K562 (cell line): ENCODE results near the gene BMP3. TPM values are rescaled to one million over a fixed set of nuclear protein-coding genes. Genes with fewer than 3 reads are reported as not detected.

Source experiments
- ATAC-seq: fragments of 200-7000 bp; cut with Tn5 transposase; 3 replicates; pipeline ENCODE4 v1.9.1; 2020; ENCODE audit warnings: moderate library complexity
- Bru-seq: library from RNA; stranded (reverse); fragments of 400-500 nt; gene quantifications from one replicate; lab custom pipeline; 2021; lab: Mats Ljungman, UMichigan
- BruChase-seq, 2 experiments: library from RNA; stranded (reverse); fragments of 400-500 nt; gene quantifications; one replicate each; lab custom pipeline; 2021; lab: Mats Ljungman, UMichigan
- BruUV-seq: library from RNA; stranded (reverse); fragments of 400-500 nt; replicated peaks from 2 replicates; lab custom pipeline; 2021; lab: Mats Ljungman, UMichigan
- CTCF ChIA-PET: fragments of 300-600 bp; formaldehyde crosslinking; extraction: SDS; loops from one replicate; lab custom pipeline; 2021; ENCODE audit warnings: low intra/inter-chr PET ratio; lab: Yijun Ruan, JAX
- POLR2A ChIA-PET: fragments of 300-600, 350-650 bp; sonication (Branson Sonifier 250); formaldehyde crosslinking; extraction: SDS; loops from one replicate; lab custom pipeline; 2021; ENCODE audit warnings: antibody characterized with exemption, inconsistent platforms; lab: Yijun Ruan, JAX
- DNase-seq, 4 experiments: peaks; one replicate each; pipeline versions ENCODE4 v3.0.0 to v3.0.0-alpha.2; 2011 to 2018; ENCODE audit warnings: low spot score in 3 of 4, mixed read lengths in 3 of 4; ENCODE audit errors: extremely low read depth in 1 of 4
- FAIRE-seq: peaks from 2 replicates; lab custom pipeline; 2011; peaks lifted over from hg19 to GRCh38; lab: Jason Lieb, UNC
- H2AFZ ChIP-seq: 2 replicates; pipeline ENCODE4 v1.6.0; 2011; ENCODE audit warnings: low read depth, low read length, control low read depth, inconsistent platforms
- H3K27ac ChIP-seq: fragments of 200-600 bp; 3 replicates; pipeline ENCODE4 v1.8.0; 2011; ENCODE audit warnings: low read depth, mild to moderate bottlenecking, control low read depth, inconsistent platforms, low read length, moderate library complexity, mixed read lengths; ENCODE audit errors: extremely low read depth
- H3K27me3 ChIP-seq, 2 experiments: fragments of 300-600 bp in 1 of 2; 2 replicates in 1 of 2; 3 replicates in 1 of 2; pipeline versions ENCODE4 v1.6.0 to v1.8.0; 2011; ENCODE audit warnings: inconsistent platforms in 2 of 2, low read length in 2 of 2, mild to moderate bottlenecking in 1 of 2, mixed read lengths in 1 of 2, moderate library complexity in 1 of 2; ENCODE audit not compliant: control insufficient read depth in 2 of 2, insufficient read depth in 2 of 2
- H3K36me3 ChIP-seq: fragments of 300-600 bp; 3 replicates; pipeline ENCODE4 v1.8.0; 2011; ENCODE audit warnings: mild to moderate bottlenecking, low read length, inconsistent platforms; ENCODE audit not compliant: control insufficient read depth, insufficient read depth
- H3K4me1 ChIP-seq, 2 experiments: fragments of 200-600 bp in 1 of 2; replicated peaks in 1 of 2; 2 replicates in 1 of 2; 3 replicates in 1 of 2; pipeline versions ENCODE4 v1.5.1 to v1.8.0; 2011; ENCODE audit warnings: inconsistent platforms in 2 of 2, low read length in 2 of 2, mild to moderate bottlenecking in 1 of 2, mixed read lengths in 1 of 2, moderate library complexity in 1 of 2; ENCODE audit not compliant: control insufficient read depth in 2 of 2, insufficient read depth in 2 of 2
- H3K4me2 ChIP-seq: 2 replicates; pipeline ENCODE4 v1.6.1; 2011; ENCODE audit warnings: low read length, control low read depth, inconsistent platforms, mixed read lengths; ENCODE audit not compliant: insufficient read depth
- H3K4me3 ChIP-seq: fragments of 200-600 bp; sonication (generic), shearing (Covaris generic); 2 replicates; pipeline ENCODE4 v1.5.1; 2016; ENCODE audit warnings: control low read depth, inconsistent platforms
- H3K79me2 ChIP-seq: fragments of 200-600 bp; 3 replicates; pipeline ENCODE4 v1.8.0; 2011; ENCODE audit warnings: low read length, inconsistent platforms; ENCODE audit not compliant: control insufficient read depth, insufficient read depth
- H3K9ac ChIP-seq, 2 experiments: 2 replicates each; pipeline versions ENCODE4 v1.6.0 to v1.6.1; 2011; ENCODE audit warnings: low read depth in 2 of 2, low read length in 2 of 2, control low read depth in 1 of 2, inconsistent platforms in 1 of 2, mild to moderate bottlenecking in 1 of 2, mixed read lengths in 1 of 2; ENCODE audit not compliant: insufficient read depth in 1 of 2
- H3K9me1 ChIP-seq: one replicate; pipeline ENCODE4 v1.6.0; 2011; ENCODE audit warnings: inconsistent platforms, mild to moderate bottlenecking, low read length, moderate library complexity; ENCODE audit not compliant: control insufficient read depth, insufficient read depth
- H3K9me3 ChIP-seq: replicated peaks from 2 replicates; pipeline ENCODE4 v1.5.1; 2011; ENCODE audit warnings: low read depth, low read length, inconsistent platforms; ENCODE audit not compliant: control insufficient read depth, insufficient read depth
- H4K20me1 ChIP-seq: replicated peaks from 2 replicates; pipeline ENCODE4 v1.6.1; 2011; ENCODE audit warnings: low read length, inconsistent platforms, mixed read lengths; ENCODE audit not compliant: control insufficient read depth, insufficient read depth
- ESRRA ChIP-seq: fragments of 450-650 bp; IDR thresholded peaks from 2 replicates; pipeline ENCODE4 v1.6.1; 2014; ENCODE audit warnings: low read depth, mild to moderate bottlenecking, moderate library complexity, borderline replicate concordance
- MEF2D ChIP-seq: conservative IDR thresholded peaks from 2 replicates; pipeline ENCODE4 v1.6.1; 2016; ENCODE audit warnings: low read depth, missing genetic modification characterization, missing compliant biosample characterization
- NFXL1 ChIP-seq: fragments of 450-650 bp; formaldehyde crosslinking; IDR thresholded peaks from 2 replicates; pipeline ENCODE4 v1.4.0; 2021; ENCODE audit warnings: mild to moderate bottlenecking
- TBL1XR1 ChIP-seq, 2 experiments: IDR thresholded peaks; 2 replicates each; pipeline ENCODE4 v1.6.1; 2012; ENCODE audit warnings: improper control_type of control experiment in 2 of 2, low read length in 2 of 2, mild to moderate bottlenecking in 1 of 2
- ZNF561 ChIP-seq: fragments of 450-650 bp; formaldehyde crosslinking; conservative IDR thresholded peaks from 2 replicates; pipeline ENCODE4 v1.4.0; 2020; ENCODE audit warnings: mild to moderate bottlenecking, moderate library complexity
- WGBS: fragments of 100-300 bp; shearing (Covaris generic); methylation state at CpG from one replicate; pipeline ENCODE4 v1.1.6; 2016; ENCODE audit warnings: low coverage, mixed read lengths; ENCODE audit not compliant: insufficient coverage; ENCODE audit errors: missing lambda C conversion rate; 5-methylcytosine and 5-hydroxymethylcytosine counted together
- in situ Hi-C: fragments of 300-500 bp; cut with MboI; formaldehyde crosslinking; loops from 4 replicates; pipeline ENCODE4 v1.15.0; 2018; ENCODE audit warnings: inconsistent platforms, mixed read lengths
- intact Hi-C: fragments of 100-400 bp; cut with micrococcal nuclease; formaldehyde crosslinking; loops from 2 replicates; pipeline ENCODE4 v1.14.2; 2022
- long read RNA-seq, 3 experiments: library from polyadenylated mRNA in 2 of 3; library from RNA in 1 of 3; unstranded in 2 of 3; stranded (forward) in 1 of 3; transcript quantifications; one replicate each; pipeline ENCODE4 v2.0.0, GENCODE V29; 2019 to 2022
- polyA minus RNA-seq, 3 experiments: library from RNA; depleted of rRNA, polyadenylated mRNA; stranded (reverse); fragments of >200 nt; gene quantifications; 2 replicates each; pipeline ENCODE4 v1.2.3, GENCODE V29; 2011
- polyA plus RNA-seq, 8 experiments: library from polyadenylated mRNA; depleted of rRNA in 4 of 8; stranded (reverse) in 5 of 8; unstranded in 3 of 8; fragments of >200 nt; fragmentation: Nextera tagmentation in 2 of 8; fragmentation: Illumina TruSeq in 1 of 8; extraction: Ambion mirVana in 2 of 8; extraction: Trizol in 1 of 8; gene quantifications; 2 replicates each; pipeline versions ENCODE4 v1.2.1 to v1.2.3, GENCODE V29; 2011 to 2014; ENCODE audit warnings: inconsistent platforms in 1 of 8, missing spikeins in 1 of 8
- total RNA-seq, 7 experiments: library from RNA; depleted of rRNA in 6 of 7; stranded (reverse); fragments of >200 nt in 6 of 7; fragmentation: Illumina TruSeq in 2 of 7; extraction: Trizol in 2 of 7; gene quantifications; 2 replicates each; pipeline versions ENCODE4 v1.2.1 to v1.2.3, GENCODE V29; 2011 to 2021; ENCODE audit warnings: low replicate concordance in 1 of 7
- TF ChIP-seq, protein P1 (sequence below): fragments of 250-450 bp; sonication (Bioruptor Pico); IDR thresholded peaks from 2 replicates; pipeline ENCODE4 v1.5.1; 2021; ENCODE audit warnings: mild to moderate bottlenecking
- TF ChIP-seq, protein P2 (sequence below): fragments of 450-650 bp; formaldehyde crosslinking; IDR thresholded peaks from 2 replicates; pipeline ENCODE4 v1.4.0; 2022; ENCODE audit warnings: missing genetic modification characterization
- TF ChIP-seq, protein P3 (sequence below): fragments of 450-650 bp; formaldehyde crosslinking; IDR thresholded peaks from 2 replicates; pipeline ENCODE4 v1.4.0; 2020; ENCODE audit warnings: mild to moderate bottlenecking, moderate library complexity

The BMP3 gene, protein sequence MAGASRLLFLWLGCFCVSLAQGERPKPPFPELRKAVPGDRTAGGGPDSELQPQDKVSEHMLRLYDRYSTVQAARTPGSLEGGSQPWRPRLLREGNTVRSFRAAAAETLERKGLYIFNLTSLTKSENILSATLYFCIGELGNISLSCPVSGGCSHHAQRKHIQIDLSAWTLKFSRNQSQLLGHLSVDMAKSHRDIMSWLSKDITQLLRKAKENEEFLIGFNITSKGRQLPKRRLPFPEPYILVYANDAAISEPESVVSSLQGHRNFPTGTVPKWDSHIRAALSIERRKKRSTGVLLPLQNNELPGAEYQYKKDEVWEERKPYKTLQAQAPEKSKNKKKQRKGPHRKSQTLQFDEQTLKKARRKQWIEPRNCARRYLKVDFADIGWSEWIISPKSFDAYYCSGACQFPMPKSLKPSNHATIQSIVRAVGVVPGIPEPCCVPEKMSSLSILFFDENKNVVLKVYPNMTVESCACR
- total RNA-seq (2011; cell fraction: chromatin; rRNA removed; ENCODE audit: low replicate concordance) = not detected in 2 replicates
- not detected in 2 replicates for total RNA-seq (2011; cell fraction: nucleolus; rRNA removed)
- total RNA-seq (2011; cell fraction: nucleoplasm; rRNA removed) = not detected in 2 replicates
- total RNA-seq (2014; rRNA removed) (not detected in 2 replicates), total RNA-seq (2014; rRNA removed; fragmentation: Illumina TruSeq; extraction: Trizol) (not detected in 2 replicates), total RNA-seq (2015; rRNA removed; fragmentation: Illumina TruSeq; extraction: Trizol) (not detected in 2 replicates), total RNA-seq (2021) (not detected in 2 replicates), polyA plus RNA-seq (2011; rRNA removed) (not detected in 2 replicates), polyA plus RNA-seq (2014; fragmentation: Illumina TruSeq; extraction: Trizol) (not detected in 2 replicates), polyA plus RNA-seq (2014; fragmentation: Nextera tagmentation; extraction: Ambion mirVana) (under 1 TPM in 1 of 2 experiments, not detected in 1; 0.01 TPM), polyA plus RNA-seq (2014; rRNA removed) (not detected in 2 replicates), polyA minus RNA-seq (2011; rRNA and poly(A)+ RNA removed) (0.06 TPM in 1 of 2 replicates, not detected in the other), Bru-seq, nascent RNA (percentile 17 among the genes with signal in this experiment), BruChase-seq, experiment 1, labeled RNA remaining after a 2-hour chase (percentile 9 among the genes with signal in this experiment), BruChase-seq, experiment 2, labeled RNA remaining after a 6-hour chase (percentile 11 among the genes with signal in this experiment)
- polyA plus RNA-seq (2011; cell fraction: cytosol; rRNA removed) = not detected in 2 replicates
- not detected in 2 replicates for polyA plus RNA-seq (2011; cell fraction: nucleus; rRNA removed)
- 0.01 and 0.03 TPM in 2 replicates for polyA plus RNA-seq (2012)
- polyA minus RNA-seq (2011; cell fraction: cytosol; rRNA and poly(A)+ RNA removed) = not detected in 2 replicates
- not detected in 2 replicates for polyA minus RNA-seq (2011; cell fraction: nucleus; rRNA and poly(A)+ RNA removed)
- long read RNA-seq, experiment 1 = 0 reads
- long read RNA-seq, experiment 2 = 0 reads
- long read RNA-seq, experiment 3 = 0 reads

DNA sequence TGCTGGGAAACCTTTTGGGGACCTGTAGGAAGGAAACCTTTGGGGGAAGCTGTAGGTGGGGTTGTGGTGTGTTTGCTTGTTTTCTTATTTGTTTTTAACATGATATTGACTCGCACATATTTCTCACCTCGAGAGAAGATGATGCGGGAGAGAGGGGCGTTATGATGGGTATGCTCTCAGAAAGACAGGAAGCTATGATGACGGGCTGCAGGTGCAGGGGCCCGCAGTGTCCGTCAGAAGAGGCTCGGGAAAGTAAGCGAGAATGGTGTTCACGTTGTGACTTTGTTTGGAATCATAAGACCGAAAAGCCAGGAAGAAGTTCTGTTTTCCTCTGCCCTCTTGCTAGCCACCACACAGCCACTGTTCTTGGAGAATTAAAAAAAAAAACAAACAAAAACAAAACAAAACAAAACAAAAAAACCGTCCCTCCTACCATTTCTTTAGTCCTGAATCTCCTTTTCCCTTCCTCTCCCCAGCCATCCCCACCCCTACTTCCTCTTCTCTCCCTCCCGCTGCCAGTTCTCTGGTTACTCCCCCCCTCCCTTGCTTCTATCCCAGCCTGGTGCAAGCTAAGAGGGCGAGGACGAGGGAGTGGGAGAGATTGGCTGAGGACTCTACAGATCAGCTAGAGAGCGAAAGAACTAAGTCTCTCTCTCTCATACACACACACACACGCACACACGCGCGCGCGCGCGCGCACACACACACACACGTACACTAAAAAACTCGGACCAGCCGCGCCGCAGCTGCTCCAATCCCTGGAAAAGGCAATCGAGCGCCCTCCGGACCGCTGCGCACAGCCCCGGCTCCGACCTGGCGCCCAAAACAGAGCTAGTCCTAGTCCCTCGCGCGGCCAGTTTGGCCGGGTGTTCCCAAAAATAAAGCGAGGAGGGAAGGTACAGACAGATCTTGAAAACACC lies at the start of gene BMP3:
TSS of gene BMP3 (plus strand) at position 648 of the 920 bp plus-strand sequence. CDS start 577 bp downstream, outside the sequence.
- no peak for ATAC-seq
- intact Hi-C loops (no loop called here), in situ Hi-C loops (no loop called here)
- Histone ChIP-seq H3K36me3 (no peaks in the 10 kb centered on the region), H3K79me2 (no peaks in the 10 kb centered on the region), H2AFZ (no peak within 1 kb of the TSS), H3K4me3 (no peak within 1 kb of the TSS), H3K4me2 (no peak within 1 kb of the TSS), H3K9me1 (no peaks in the 10 kb centered on the region), H3K4me1 (peaks cover 0 to 11% of the 10 kb centered on the region in 2 experiments; a peak in 1 of 5 replicates), H3K27ac (no peak within 1 kb of the TSS), H3K9me3 (no peaks in the 10 kb centered on the region), H3K9ac (no peak within 1 kb of the TSS), H4K20me1 (no peaks in the 10 kb centered on the region), H3K27me3 (peaks cover 2 to 24% of the 10 kb centered on the region in 2 experiments; a peak in 3 of 5 replicates)
- 6% methylated on average over 33 of the region's 43 CpGs for WGBS
- ChIA-PET POLR2A (interaction anchor here (0.6 kb wide), 1 partner anchor 345 kb away, joined by 5 read pairs; no protein-coding TSS in a partner anchor), CTCF (no interaction called here)
- FAIRE-seq = no peak
- no peak for DNase-seq
- no TSS peak for BruUV-seq
- TF ChIP-seq, protein P1, sequence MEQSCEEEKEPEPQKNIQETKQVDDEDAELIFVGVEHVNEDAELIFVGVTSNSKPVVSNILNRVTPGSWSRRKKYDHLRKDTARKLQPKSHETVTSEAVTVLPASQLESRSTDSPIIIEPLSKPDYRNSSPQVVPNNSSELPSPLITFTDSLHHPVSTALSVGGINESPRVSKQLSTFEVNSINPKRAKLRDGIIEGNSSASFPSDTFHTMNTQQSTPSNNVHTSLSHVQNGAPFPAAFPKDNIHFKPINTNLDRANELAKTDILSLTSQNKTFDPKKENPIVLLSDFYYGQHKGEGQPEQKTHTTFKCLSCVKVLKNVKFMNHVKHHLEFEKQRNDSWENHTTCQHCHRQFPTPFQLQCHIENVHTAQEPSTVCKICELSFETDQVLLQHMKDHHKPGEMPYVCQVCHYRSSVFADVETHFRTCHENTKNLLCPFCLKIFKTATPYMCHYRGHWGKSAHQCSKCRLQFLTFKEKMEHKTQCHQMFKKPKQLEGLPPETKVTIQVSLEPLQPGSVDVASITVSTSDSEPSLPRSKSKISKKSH (CRISPR knock-in tag) = no peak
- TF ChIP-seq, protein P2, sequence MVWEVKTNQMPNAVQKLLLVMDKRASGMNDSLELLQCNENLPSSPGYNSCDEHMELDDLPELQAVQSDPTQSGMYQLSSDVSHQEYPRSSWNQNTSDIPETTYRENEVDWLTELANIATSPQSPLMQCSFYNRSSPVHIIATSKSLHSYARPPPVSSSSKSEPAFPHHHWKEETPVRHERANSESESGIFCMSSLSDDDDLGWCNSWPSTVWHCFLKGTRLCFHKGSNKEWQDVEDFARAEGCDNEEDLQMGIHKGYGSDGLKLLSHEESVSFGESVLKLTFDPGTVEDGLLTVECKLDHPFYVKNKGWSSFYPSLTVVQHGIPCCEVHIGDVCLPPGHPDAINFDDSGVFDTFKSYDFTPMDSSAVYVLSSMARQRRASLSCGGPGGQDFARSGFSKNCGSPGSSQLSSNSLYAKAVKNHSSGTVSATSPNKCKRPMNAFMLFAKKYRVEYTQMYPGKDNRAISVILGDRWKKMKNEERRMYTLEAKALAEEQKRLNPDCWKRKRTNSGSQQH (CRISPR knock-in tag) = no peak
- TF ChIP-seq, protein P3, sequence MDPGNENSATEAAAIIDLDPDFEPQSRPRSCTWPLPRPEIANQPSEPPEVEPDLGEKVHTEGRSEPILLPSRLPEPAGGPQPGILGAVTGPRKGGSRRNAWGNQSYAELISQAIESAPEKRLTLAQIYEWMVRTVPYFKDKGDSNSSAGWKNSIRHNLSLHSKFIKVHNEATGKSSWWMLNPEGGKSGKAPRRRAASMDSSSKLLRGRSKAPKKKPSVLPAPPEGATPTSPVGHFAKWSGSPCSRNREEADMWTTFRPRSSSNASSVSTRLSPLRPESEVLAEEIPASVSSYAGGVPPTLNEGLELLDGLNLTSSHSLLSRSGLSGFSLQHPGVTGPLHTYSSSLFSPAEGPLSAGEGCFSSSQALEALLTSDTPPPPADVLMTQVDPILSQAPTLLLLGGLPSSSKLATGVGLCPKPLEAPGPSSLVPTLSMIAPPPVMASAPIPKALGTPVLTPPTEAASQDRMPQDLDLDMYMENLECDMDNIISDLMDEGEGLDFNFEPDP (CRISPR knock-in tag) = no peak
- TF ChIP-seq NFXL1 (CRISPR knock-in tag) (no peak), ZNF561 (CRISPR knock-in tag) (no peak), ESRRA (no peak), MEF2D (tag) (no peak), TBL1XR1 (IDR thresholded peaks at IDR 0.05; ENCODE audit: low read length in 2 of 2) (no peak)
